Suprapubic skin (tissue), 4 donors: ENCODE results near the gene FAM237A.

ENCODE experiments used
- EP300 ChIP-seq: sonication (generic); formaldehyde crosslinking; IDR thresholded peaks from one replicate; pipeline ENCODE4 v1.6.1; 2017; ENCODE audit warnings: antibody characterized with exemption
- POLR2A ChIP-seq, 2 donors: fragments of 450-650 bp; IDR thresholded peaks; one replicate each; pipeline ENCODE4 v1.6.1; 2017; ENCODE audit warnings: antibody characterized with exemption in 2 of 2, mild to moderate bottlenecking in 2 of 2, moderate library complexity in 2 of 2
- POLR2AphosphoS5 ChIP-seq, 3 donors: sonication (generic); formaldehyde crosslinking; IDR thresholded peaks; one replicate each; pipeline ENCODE4 v1.6.1; 2017; ENCODE audit warnings: antibody characterized with exemption in 3 of 3
- TF ChIP-seq, protein P1 (sequence below), 2 donors: fragments of 200-600 bp in 1 of 2; fragments of 450-650 bp in 1 of 2; sonication (generic) in 1 of 2; IDR thresholded peaks; one replicate each; pipeline ENCODE4 v1.5.1; 2016 to 2019; ENCODE audit warnings: antibody characterized with exemption in 2 of 2, mild to moderate bottlenecking in 1 of 2, moderate library complexity in 1 of 2

DNA sequence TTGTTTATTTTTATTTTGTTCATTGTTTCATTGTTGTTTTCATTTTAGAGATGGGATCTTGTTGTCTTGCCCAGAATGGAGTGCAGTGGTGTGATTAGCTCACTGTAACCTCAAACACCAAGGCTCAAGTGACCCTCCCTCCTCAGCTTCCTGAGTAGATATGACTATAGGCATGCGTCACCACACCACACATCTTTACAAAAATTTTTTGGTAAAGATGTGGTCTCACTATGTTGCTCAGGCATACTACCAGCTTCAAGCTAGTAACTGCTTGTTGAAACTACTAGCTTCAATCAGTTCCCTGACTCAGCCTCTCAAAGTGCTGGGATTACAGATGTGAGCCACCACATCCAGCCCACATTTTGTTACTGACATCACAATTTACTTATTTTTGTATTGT, 14.8 kb downstream of the FAM237A start:
- TF ChIP-seq, protein P1, sequence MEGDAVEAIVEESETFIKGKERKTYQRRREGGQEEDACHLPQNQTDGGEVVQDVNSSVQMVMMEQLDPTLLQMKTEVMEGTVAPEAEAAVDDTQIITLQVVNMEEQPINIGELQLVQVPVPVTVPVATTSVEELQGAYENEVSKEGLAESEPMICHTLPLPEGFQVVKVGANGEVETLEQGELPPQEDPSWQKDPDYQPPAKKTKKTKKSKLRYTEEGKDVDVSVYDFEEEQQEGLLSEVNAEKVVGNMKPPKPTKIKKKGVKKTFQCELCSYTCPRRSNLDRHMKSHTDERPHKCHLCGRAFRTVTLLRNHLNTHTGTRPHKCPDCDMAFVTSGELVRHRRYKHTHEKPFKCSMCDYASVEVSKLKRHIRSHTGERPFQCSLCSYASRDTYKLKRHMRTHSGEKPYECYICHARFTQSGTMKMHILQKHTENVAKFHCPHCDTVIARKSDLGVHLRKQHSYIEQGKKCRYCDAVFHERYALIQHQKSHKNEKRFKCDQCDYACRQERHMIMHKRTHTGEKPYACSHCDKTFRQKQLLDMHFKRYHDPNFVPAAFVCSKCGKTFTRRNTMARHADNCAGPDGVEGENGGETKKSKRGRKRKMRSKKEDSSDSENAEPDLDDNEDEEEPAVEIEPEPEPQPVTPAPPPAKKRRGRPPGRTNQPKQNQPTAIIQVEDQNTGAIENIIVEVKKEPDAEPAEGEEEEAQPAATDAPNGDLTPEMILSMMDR (IDR thresholded peaks at IDR 0.05), result no peak
- no peak for TF ChIP-seq POLR2AphosphoS5 (IDR thresholded peaks at IDR 0.05)
- no peak for TF ChIP-seq POLR2A (IDR thresholded peaks at IDR 0.05)
- TF ChIP-seq EP300, result no peak
